DND-41 (cell line): ENCODE data around the gene TBX6.

Source experiments
- ATAC-seq: fragments of 200-7000 bp; cut with Tn5 transposase; 3 replicates; pipeline ENCODE4 v1.9.1; 2021; ENCODE audit warnings: low read depth; ENCODE audit not compliant: insufficient read depth
- DNase-seq: peaks from one replicate; pipeline ENCODE4 v3.0.0-alpha.2; 2020
- H2AFZ ChIP-seq: 2 replicates; pipeline ENCODE4 v1.6.0; 2012; ENCODE audit warnings: low read depth, low read length
- H3K27ac ChIP-seq: 2 replicates; pipeline ENCODE4 v1.5.1; 2012; ENCODE audit warnings: low read length, inconsistent platforms
- H3K27me3 ChIP-seq: fragments of 200-600 bp; sonication (generic); 2 replicates; pipeline ENCODE4 v1.6.0; 2012; ENCODE audit warnings: low read length, mild to moderate bottlenecking, inconsistent platforms; ENCODE audit not compliant: insufficient read depth, poor library complexity
- H3K36me3 ChIP-seq: 2 replicates; pipeline ENCODE4 v1.5.1; 2012; ENCODE audit warnings: low read length, inconsistent platforms; ENCODE audit not compliant: insufficient read depth
- H3K4me1 ChIP-seq: 2 replicates; pipeline ENCODE4 v1.5.1; 2012; ENCODE audit warnings: mild to moderate bottlenecking, low read length; ENCODE audit not compliant: insufficient read depth
- H3K4me2 ChIP-seq: 2 replicates; pipeline ENCODE4 v1.6.0; 2012; ENCODE audit warnings: mild to moderate bottlenecking, moderate library complexity, low read length, inconsistent platforms; ENCODE audit not compliant: insufficient read depth
- H3K4me3 ChIP-seq, 2 experiments: fragments of 200-600 bp in 1 of 2; shearing (Covaris generic) in 1 of 2; 2 replicates each; pipeline ENCODE4 v1.5.1; 2012 to 2016; ENCODE audit warnings: inconsistent platforms in 2 of 2, low read length in 2 of 2, mild to moderate bottlenecking in 2 of 2, low read depth in 1 of 2, moderate library complexity in 1 of 2
- H3K79me2 ChIP-seq: 2 replicates; pipeline ENCODE4 v1.6.0; 2012; ENCODE audit warnings: low read length, inconsistent platforms; ENCODE audit not compliant: insufficient read depth
- H3K9ac ChIP-seq: 2 replicates; pipeline ENCODE4 v1.6.0; 2012; ENCODE audit warnings: low read depth, mild to moderate bottlenecking, inconsistent platforms, low read length, moderate library complexity
- H3K9me3 ChIP-seq: 2 replicates; pipeline ENCODE4 v1.5.1; 2012; ENCODE audit warnings: low read length, moderate library complexity, mild to moderate bottlenecking, inconsistent platforms; ENCODE audit not compliant: insufficient read depth, severe bottlenecking
- H4K20me1 ChIP-seq: 2 replicates; pipeline ENCODE4 v1.6.0; 2012; ENCODE audit warnings: low read length; ENCODE audit not compliant: insufficient read depth
- CTCF ChIP-seq: IDR thresholded peaks from 2 replicates; pipeline ENCODE4 v1.5.1; 2012; ENCODE audit warnings: borderline replicate concordance, low read length, moderate library complexity, mild to moderate bottlenecking; ENCODE audit not compliant: poor library complexity, severe bottlenecking; ENCODE audit errors: extremely low read depth
- EZH2 ChIP-seq: IDR thresholded peaks from 3 replicates; pipeline ENCODE4 v1.6.1; 2012; ENCODE audit warnings: borderline replicate concordance, low read depth, mild to moderate bottlenecking, moderate library complexity, low read length, inconsistent platforms; ENCODE audit not compliant: severe bottlenecking

TBX6 gene

GRCh38 chr16:30087181-30087898 lies 4.4 kb downstream of the TBX6 start:
- Histone ChIP-seq H3K4me1 (peaks cover 20% of the 10 kb centered on the region), H3K9me3 (no peaks in the 10 kb centered on the region), H3K9ac (no peak overlapping the region), H3K36me3 (peaks cover 35% of the 10 kb centered on the region), H3K79me2 (0 out of 2 replicates have a peak, but pooled peaks cover 2% of the 10 kb centered on the region), H3K4me2 (no peak overlapping the region), H4K20me1 (peaks cover 10% of the 10 kb centered on the region), H3K27ac (no peak overlapping the region), H3K27me3 (no peaks in the 10 kb centered on the region), H3K4me3 (no peak overlapping the region), H2AFZ (no peak overlapping the region)
- TF ChIP-seq CTCF (no peak), EZH2 (no peak)
- ATAC-seq (no peak), DNase-seq (no peak)

GRCh38 chr16:30086291-30087140 lies 5.2 kb downstream of the TBX6 start:
- Histone ChIP-seq H3K27me3 (no peaks in the 10 kb centered on the region), H3K36me3 (peaks cover 41% of the 10 kb centered on the region), H3K4me1 (peaks cover 14% of the 10 kb centered on the region), H3K4me3 (no peak overlapping the region), H3K27ac (no peak overlapping the region), H2AFZ (no peak overlapping the region), H3K4me2 (no peak overlapping the region), H4K20me1 (peaks cover 13% of the 10 kb centered on the region), H3K79me2 (no peaks in the 10 kb centered on the region), H3K9me3 (no peaks in the 10 kb centered on the region), H3K9ac (no peak overlapping the region)
- peak; percentile 22; the same call in 1 of the 3 replicates for ATAC-seq
- no peak for DNase-seq
- no peak for TF ChIP-seq EZH2
- TF ChIP-seq CTCF = no peak

GRCh38 chr16:30085820-30086219 lies 5.9 kb downstream of the TBX6 start:
- no peak overlapping the region for H3K27ac ChIP-seq
- H3K4me1 ChIP-seq = peaks cover 7% of the 10 kb centered on the region
- H3K9ac ChIP-seq = no peak overlapping the region
- no peaks in the 10 kb centered on the region for H3K27me3 ChIP-seq
- H3K9me3 ChIP-seq = no peaks in the 10 kb centered on the region
- H3K36me3 ChIP-seq = peaks cover 47% of the 10 kb centered on the region
- H4K20me1 ChIP-seq = peaks cover 18% of the 10 kb centered on the region
- DNase-seq (no peak), ATAC-seq (no peak)
- H2AFZ ChIP-seq = no peak overlapping the region
- peaks cover 5% of the 10 kb centered on the region for H3K79me2 ChIP-seq
- no peak overlapping the region for H3K4me3 ChIP-seq
- TF ChIP-seq CTCF (no peak), EZH2 (no peak)
- H3K4me2 ChIP-seq = no peak overlapping the region
